GM04503 (cell line): ENCODE measurements around the gene PDE9A.

Experiments used
- DNase-seq: peaks from one replicate; pipeline ENCODE4 v3.0.0-alpha.2; 2012; ENCODE audit warnings: low read depth

Gene PDE9A

GRCh38 chr21:42739061-42739931 lies 85.9 kb downstream of the PDE9A start:
- no peak for DNase-seq

- DNase-seq = no peak
Measured at GRCh38 chr21:42740405-42740909, 87.0 kb downstream of the PDE9A start.

- no peak for DNase-seq
Measured at GRCh38 chr21:42741066-42741465, 87.6 kb downstream of the PDE9A start.

- DNase-seq = no peak
Measured at GRCh38 chr21:42744520-42745445, 91.4 kb downstream of the PDE9A start.

DNA sequence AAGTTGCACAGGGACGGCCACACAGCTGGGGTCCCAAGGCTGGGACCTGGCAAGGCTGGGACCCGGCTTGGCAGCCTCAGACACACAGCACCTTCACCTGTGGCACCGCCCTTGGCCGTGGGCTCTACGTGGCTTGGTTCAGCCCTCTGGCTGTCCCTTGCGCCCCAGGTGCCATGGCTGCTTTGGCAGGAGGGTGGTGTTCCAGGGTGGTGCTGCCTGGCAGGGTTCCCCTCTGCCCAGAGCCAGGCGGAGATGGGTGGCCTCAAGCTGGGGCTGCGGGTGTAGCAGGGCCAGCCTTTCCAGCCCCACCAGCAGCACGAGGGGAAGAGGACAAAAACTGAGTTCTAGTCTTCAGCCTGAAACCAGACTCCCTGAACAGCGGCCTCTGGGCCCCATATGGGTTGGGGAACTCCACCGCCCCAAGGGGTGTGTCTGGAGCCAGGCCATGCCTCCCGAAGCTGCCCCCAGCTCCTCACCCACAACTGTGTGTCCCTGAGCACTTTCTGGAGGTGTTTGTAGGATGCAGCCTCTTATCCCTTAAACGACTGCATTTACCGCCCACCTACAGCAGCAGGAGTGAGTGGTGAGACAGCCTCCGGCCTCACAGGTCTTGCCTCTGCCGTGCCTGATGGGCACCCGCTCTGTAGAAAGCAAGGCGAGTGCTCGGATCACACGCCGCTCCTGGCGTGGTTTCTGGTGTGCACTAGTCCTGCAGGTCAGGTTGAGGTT lies 92.3 kb downstream of the PDE9A start:
- no peak for DNase-seq

- no peak for DNase-seq
Measured at GRCh38 chr21:42746240-42746592, 92.8 kb downstream of the PDE9A start.

GRCh38 chr21:42746593-42747275 lies 93.3 kb downstream of the PDE9A start:
- DNase-seq = no peak

DNA sequence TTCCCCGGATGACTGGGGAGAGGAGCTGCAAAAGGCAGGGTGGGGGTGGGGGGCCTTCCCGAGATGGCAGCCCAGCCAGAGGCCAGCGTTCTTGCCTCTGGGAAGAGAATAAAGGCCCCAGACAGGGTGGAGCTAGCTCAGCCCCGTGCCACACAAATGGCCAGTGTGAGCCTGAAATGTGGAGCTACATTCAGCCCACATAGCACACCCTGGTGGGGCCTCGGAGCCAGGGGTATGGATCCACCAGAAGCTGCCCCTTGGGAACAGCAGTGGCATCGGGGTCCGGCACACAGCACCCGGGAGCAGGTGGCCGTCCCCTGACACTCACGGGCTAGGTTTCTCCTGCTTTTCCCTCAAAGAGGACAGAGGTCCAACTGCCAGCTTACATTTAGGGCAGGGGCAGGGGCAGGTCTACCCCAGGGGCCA lies 93.9 kb downstream of the PDE9A start:
- no peak for DNase-seq

DNA sequence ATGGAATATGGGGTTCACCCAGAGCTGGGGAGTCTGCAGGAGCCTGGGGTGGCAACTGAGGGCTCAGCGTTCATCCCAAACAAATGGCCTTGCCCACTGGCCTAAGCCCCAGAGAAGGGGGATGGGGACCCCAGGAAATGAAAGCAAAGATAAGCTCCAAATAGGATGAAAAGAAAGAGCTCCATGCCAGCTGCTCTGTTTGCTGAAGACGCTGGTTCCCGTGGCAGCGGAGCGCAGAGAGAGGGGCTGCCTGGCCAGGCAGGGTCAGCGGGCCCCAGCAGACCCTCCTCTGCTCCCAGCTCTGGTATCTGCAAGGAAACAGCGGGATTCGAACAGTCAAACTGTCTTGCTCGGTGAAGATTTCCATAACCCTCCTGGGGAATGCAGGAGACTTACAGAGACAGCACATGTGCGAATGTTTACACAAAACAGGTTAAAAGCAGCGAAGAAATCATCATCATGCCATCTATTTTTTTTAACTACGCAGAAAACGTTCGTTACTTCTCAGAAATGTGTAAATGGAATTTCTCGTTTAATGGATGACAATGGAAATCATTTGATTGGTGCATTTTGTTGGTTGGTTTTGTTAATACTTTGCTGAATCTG lies 94.4 kb downstream of the PDE9A start:
- no peak for DNase-seq

- no peak for DNase-seq
Measured at GRCh38 chr21:42748620-42749176, 95.3 kb downstream of the PDE9A start.

DNA sequence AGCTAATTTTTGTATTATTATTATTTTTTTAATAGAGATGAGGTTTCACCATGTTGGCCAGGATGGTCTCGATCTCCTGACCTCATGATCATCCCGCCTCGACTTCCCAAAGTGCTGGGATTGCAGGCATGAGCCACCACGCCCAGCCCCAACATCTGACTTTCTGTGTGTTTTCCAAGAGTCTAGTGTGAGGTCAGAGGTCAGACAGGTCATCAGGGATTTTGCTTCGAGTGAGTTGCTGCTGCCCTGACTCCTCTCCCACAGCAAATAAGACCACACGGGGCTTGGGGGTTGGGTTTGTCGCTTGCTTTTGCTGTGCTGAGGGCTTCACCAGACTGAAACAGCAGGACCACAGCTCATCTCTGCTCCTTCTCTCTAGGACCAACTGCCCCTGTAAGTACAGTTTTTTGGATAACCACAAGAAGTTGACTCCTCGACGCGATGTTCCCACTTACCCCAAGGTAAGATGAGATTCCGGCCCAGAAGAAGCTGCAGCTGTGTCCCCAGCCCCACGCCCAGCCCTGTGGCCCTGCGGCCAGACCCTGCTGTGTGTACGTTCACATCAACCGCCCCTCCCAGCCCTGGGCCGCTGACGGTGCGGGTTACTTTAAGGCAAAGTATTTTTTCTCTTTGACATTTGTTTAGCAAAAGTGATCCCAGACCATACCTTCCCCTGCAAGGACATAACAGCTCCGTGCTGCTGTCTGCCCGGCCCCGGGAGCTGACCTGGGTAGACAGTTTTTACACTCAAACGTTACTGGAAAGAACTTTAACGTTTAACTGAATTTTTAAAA lies 97.5 kb downstream of the PDE9A start:
- DNase-seq = no peak

GRCh38 chr21:42751866-42752265 lies 98.4 kb downstream of the PDE9A start:
- no peak for DNase-seq

DNA sequence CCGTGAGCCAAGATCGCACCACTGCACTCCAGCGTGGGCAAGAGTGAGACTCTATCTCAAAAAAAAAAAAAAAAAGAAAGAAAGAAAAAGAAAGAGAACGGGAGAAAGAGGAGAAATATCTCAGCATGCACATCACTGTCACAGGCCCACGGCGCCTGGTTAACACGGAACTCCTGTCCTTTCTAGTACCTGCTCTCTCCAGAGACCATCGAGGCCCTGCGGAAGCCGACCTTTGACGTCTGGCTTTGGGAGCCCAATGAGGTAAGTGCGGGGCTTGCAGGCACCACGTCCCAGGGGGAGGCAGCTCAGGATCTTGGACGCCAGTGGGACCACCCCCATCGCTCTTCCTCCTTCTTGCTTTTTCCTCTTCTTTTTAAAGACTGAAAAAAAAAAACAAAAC lies 100.4 kb downstream of the PDE9A start:
- DNase-seq = no peak

- DNase-seq = no peak
Measured at GRCh38 chr21:42754270-42754933, 101.0 kb downstream of the PDE9A start.

DNA sequence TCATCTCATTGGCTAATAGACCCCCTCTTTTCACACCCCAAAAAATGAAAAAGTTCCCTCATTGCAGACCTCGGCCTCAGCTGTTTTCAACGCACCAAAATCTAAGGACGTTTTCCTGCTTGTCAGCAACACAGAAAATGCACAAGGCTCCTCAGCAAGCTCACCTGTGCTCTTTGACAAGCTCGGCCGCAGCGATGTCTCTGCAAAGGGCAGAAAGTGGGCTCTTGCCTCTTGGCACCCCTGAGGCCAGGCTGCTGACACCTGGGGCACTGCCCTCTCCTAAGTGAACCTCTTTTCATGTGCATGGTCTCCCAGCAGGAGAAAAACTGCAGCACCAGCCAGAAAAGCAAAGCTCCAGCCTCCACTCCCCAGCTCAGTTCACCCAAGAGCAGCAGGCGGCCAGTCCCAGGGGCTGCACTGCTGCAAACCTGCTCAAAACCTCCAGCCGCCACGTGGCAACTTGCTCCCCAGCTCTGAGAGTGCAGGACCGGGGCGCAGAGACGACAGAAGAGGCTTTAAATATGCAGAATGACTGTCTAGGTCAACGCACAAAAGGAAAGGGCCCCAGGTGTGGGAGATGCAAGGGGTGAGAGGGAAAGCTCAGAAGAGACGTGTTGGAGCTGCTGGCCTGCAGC lies 101.7 kb downstream of the PDE9A start:
- no peak for DNase-seq

DNA sequence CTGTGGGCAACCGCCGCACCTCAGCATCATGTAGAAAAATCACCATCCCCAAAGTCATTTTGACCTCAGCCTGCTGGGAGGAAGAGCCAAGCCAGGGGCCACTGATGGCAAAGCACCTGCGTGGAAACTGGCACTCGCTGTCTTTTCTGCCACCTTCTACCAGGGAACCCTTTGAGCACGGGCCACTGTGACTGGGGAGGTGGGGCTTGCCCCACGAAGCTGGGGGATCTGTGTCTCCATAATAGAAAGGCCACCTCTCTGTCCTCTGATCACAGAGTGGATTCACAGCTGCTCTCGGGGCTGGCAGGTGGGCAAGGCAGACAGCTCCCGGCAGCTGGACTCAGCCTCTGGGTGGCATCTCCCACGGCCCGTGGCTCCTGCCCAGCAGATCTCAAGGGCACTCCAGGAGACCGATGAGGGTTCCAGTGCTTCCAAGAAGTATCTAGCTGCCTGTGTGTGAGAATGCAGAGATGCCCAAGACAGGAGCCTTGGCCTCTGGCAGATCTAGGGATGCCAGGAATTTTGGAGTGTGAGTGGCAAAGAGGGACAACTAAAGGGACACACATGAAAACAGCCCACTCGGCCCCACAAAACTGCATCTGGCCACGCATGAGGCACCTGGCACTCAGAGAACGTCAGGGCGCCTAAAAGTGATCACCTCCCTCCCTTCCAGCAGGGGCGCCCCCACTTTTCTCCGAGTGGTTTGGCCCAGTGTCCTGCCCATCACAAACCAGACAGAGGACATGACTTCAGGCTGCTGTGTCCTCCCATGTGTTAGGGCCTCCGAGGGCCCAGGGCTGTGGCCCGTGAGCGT lies 102.6 kb downstream of the PDE9A start:
- no peak for DNase-seq

- DNase-seq = no peak
Measured at GRCh38 chr21:42756580-42757250, 103.3 kb downstream of the PDE9A start.
